Right ventricle myocardium superior (tissue), 1 donor: ENCODE data around the gene CHD5. TPM values are rescaled to one million over a fixed set of nuclear protein-coding genes. Genes with fewer than 3 reads are reported as not detected.

Experiments used
- ATAC-seq: fragments of 200-7000 bp; cut with Tn5 transposase; one replicate; pipeline ENCODE4 v1.9.1; 2020; ENCODE audit warnings: mild to moderate bottlenecking; ENCODE audit not compliant: poor library complexity
- DNase-seq: peaks from one replicate; pipeline ENCODE4 v3.0.0-alpha.2; 2020
- intact Hi-C: fragments of 100-400 bp; cut with DNase I; formaldehyde crosslinking; loops from one replicate; pipeline ENCODE4 v1.11.2; 2022
- total RNA-seq: library from RNA; stranded (reverse); fragmentation: NEBNext Ultra II Directional; extraction: Animal tissue kit (Norgen Biotek cat#: 25700); gene quantifications from one replicate; pipeline ENCODE4 v1.2.1, GENCODE V29; 2021
- donor health status: DM: no; HTN: yes; CAD: no; lungs with severe emphysema.

CHD5 gene
- total RNA-seq, 1 donor from 2014 or later: not detected

- ATAC-seq: no peak
- intact Hi-C loops: loop anchor here (10.0 kb wide), 1 partner anchor 124 kb away; no protein-coding TSS in a partner anchor
- DNase-seq: no peak
Observed at GRCh38 chr1:6178751-6179563, 1.2 kb downstream of the CHD5 start.

DNA sequence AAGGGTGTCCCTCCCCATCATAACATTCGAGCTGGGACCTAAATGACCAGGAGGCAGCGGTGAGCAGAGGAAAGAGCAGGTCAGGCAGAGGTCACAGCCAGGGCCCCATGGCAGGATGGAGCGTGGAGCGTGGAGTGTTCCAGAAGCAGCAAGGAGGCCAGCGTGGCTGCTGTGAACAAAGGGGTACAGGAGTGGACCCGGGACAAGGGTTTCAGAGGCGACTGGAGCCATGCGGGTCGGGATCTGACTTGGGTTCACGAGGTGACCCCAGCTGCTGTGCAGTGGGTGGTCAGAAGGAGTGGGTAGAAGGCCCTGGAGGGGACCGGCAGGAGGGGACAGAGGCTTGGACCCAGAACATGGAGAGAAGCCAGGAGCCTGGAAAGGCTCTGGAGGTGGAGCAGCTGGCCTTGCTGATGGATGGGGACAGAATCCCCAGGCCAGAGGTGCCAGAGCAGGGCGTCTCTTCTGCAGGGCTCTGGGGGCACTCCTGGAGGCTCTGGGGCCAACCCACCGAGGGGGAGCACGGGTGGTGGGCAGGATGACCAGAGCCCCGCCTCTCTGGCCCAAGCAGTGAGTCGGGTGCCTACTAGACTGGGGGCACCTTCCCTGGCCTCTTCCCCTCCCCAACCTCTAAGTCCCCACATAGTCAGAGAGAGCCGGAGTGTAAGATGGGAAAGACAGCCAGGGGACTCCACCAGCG, 2.3 kb downstream of the CHD5 start:
- intact Hi-C loops: loop anchor here (10.0 kb wide), 1 partner anchor 123 kb away; no protein-coding TSS in a partner anchor
- ATAC-seq (no peak), DNase-seq (no peak)

DNA sequence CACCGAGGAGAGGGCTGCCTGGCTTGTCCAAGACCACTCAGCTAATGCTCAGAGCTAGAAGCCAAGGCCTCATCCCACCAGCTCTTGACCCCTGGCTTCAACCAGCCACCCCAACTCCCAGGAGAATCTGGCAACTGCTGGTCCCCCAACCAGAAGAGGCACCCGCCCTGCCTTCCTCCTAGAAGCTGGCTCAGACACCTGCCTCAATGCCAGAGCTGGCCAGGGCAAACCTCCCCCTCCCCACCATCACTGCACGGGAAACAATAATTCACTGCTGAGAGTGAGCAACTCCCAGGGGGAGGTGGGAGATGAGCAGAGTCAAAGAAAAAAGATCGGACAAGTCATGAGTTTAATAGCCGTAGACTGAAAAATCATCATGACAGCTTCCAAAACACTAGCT, 3.3 kb downstream of the CHD5 start:
- no peak for ATAC-seq
- intact Hi-C loops: loop anchor here (10.0 kb wide), 1 partner anchor 122 kb away; no protein-coding TSS in a partner anchor

DNA sequence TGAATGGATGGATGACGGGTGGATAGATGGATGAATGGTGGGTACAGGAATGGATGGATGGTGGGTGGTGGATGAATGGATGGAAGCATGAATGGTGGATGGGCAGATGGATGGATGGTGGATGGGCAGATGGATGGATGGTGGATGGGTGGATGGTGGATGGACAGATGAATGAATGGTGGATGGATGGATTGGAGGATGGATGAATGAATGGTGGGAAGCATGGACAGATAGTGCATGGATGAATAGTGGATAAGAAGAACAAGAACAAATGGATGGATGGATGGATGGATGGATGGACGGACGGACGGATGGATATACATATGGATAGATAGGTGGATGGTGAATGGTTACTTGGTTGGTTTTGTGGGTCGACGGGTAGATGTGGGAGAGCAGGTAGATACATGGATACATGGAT, 4.7 kb downstream of the CHD5 start:
- intact Hi-C loops: loop anchor here (10.0 kb wide), 1 partner anchor 121 kb away; no protein-coding TSS in a partner anchor
- DNase-seq: no peak
- ATAC-seq: no peak

More for the DNA sequence above, 3.3 kb downstream of the CHD5 start:
- no peak for DNase-seq

GRCh38 chr1:6174621-6175410, 5.3 kb downstream of the CHD5 start:
- intact Hi-C loops: loop anchor here (10.0 kb wide), 1 partner anchor 120 kb away; no protein-coding TSS in a partner anchor
- ATAC-seq (no peak), DNase-seq (no peak)

GRCh38 chr1:6172549-6172948, 7.6 kb downstream of the CHD5 start:
- intact Hi-C loops: loop anchor here (10.0 kb wide), 1 partner anchor 118 kb away; no protein-coding TSS in a partner anchor
- DNase-seq: no peak
- ATAC-seq: no peak

GRCh38 chr1:6171548-6172124, 8.5 kb downstream of the CHD5 start:
- no peak for DNase-seq
- intact Hi-C loops: loop anchor here (10.0 kb wide), 1 partner anchor 117 kb away; no protein-coding TSS in a partner anchor
- ATAC-seq: peak; percentile 20

- no peak for DNase-seq
- ATAC-seq: no peak
- intact Hi-C loops: loop anchor here (10.0 kb wide), 1 partner anchor 116 kb away; no protein-coding TSS in a partner anchor
Observed at GRCh38 chr1:6170742-6171201, 9.3 kb downstream of the CHD5 start.

- intact Hi-C loops: loop anchor here (10.0 kb wide), 1 partner anchor 115 kb away; no protein-coding TSS in a partner anchor
- DNase-seq: no peak
- ATAC-seq: no peak
Observed at GRCh38 chr1:6170116-6170741, 9.9 kb downstream of the CHD5 start.

DNA sequence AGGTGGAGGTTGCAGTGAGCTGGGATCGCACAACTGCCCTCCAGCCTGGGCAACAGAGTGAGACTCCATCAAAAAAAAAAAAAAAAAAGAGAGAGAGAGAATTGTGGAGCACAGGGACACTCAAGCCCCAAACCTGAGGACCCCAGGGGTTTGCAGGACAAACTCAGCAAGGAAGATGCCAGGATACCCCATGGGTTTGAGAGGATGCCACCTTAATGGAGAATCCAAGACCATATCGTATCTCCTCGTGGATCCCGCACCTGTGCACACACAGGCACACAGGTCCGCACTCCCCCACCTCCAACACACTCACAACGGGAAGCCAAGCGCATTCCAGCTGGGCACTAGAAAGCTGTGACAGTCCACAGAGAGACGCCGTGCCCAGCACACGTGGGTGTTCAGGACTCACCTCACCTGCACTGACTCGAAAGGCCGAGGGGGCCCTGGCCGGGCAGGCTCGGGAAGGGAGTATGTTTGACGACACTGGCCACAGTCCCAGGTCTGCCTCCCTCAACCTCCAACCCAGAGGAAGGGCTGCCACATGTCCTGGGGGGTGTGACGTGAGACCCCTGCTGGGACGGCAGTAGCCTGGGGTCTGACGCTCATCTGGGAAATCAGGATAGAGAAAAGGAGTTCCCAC, 11.1 kb downstream of the CHD5 start:
- ATAC-seq (no peak), DNase-seq (no peak)
- intact Hi-C loops: no loop called here

GRCh38 chr1:6167391-6168303, 12.5 kb downstream of the CHD5 start:
- intact Hi-C loops: no loop called here
- no peak for DNase-seq
- no peak for ATAC-seq

- ATAC-seq (no peak), DNase-seq (no peak)
- intact Hi-C loops: no loop called here
Observed at GRCh38 chr1:6166655-6167390, 13.3 kb downstream of the CHD5 start.

DNA sequence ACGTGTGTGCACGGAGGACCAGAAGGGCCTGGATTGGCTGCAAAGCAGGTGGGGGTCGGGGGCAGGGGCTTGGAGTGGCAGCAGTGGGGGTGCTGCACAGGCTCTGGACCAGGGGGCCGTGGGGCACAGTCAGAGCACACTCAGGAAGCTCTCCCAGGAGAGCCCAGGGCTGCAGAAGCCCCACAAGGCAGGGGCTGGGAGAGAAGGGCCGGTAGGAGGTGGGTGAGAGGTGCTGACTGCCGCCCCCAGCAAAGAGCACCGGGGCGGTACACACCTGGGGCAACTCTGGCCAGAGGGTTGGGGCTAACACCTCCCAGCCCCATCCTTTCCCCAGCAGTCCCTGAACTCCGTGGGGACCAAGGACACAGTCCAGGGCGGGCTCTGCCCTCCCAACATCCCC, 13.9 kb downstream of the CHD5 start:
- no peak for DNase-seq
- intact Hi-C loops: no loop called here

GRCh38 chr1:6165441-6165985, 14.6 kb downstream of the CHD5 start:
- intact Hi-C loops: no loop called here
- ATAC-seq (no peak), DNase-seq (no peak)

More for the DNA sequence above, 13.9 kb downstream of the CHD5 start:
- no peak for ATAC-seq

- DNase-seq: no peak
- ATAC-seq: no peak
- intact Hi-C loops: no loop called here
Observed at GRCh38 chr1:6165027-6165426, 15.1 kb downstream of the CHD5 start.
